ENCODE results near the gene PTPRG.

- TF ChIP-seq CTCF (IDR thresholded peaks at IDR 0.05; ENCODE audit: extremely low read depth in 1 of 2, insufficient read depth in 1 of 2, low read depth in 1 of 2, low read length in 2 of 2) = no peak
- TF ChIP-seq, protein P1, sequence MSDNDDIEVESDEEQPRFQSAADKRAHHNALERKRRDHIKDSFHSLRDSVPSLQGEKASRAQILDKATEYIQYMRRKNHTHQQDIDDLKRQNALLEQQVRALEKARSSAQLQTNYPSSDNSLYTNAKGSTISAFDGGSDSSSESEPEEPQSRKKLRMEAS (IDR thresholded peaks at IDR 0.05; ENCODE audit: insufficient read depth, insufficient read length) = no peak
Observed at GRCh38 chr3:61893840-61894566, 332.6 kb downstream of the PTPRG start.
